ENCODE results near the gene TARS2. TPM values are rescaled to one million over a fixed set of nuclear protein-coding genes. Genes with fewer than 3 reads are reported as not detected.

Gene TARS2
- total RNA-seq, 2 donors from 2014 or later: 19.1 to 30.4 TPM

Small RNA genes within 50 kb of the gene (microRNA-seq; reads per million reads assigned to microRNA genes)
- gene MIR4257 (not detected), gene MIR6878 (not detected)

Other genes with a start within 250 kb of the TARS2 start
- under 1 TPM; 0.22 to 0.29 TPM for gene CA14, start 229.6 kb upstream of the TARS2 start, total RNA-seq
- 100 to 1,000 TPM; 180 to 209 TPM for gene APH1A, start 218.4 kb upstream of the TARS2 start, total RNA-seq
- 1 to 10 TPM; 2.7 to 6.0 TPM for gene C1orf54, start 214.6 kb upstream of the TARS2 start, total RNA-seq
- 1 to 10 TPM in 1 of 2 donors, under 1 TPM in 1; 0.69 to 1.6 TPM for gene CIART, start 204.9 kb upstream of the TARS2 start, total RNA-seq
- gene MRPS21, start 193.6 kb upstream of the TARS2 start, total RNA-seq: 10 to 100 TPM; 42.7 to 68.6 TPM
- 10 to 100 TPM; 43.4 to 47.3 TPM for gene PRPF3, start 165.9 kb upstream of the TARS2 start, total RNA-seq
- gene RPRD2, start 123.3 kb upstream of the TARS2 start, total RNA-seq: 10 to 100 TPM; 27.0 to 28.9 TPM
- gene ECM1, start 20.7 kb downstream of the TARS2 start, total RNA-seq: 10 to 100 TPM in 1 of 2 donors, 1 to 10 TPM in 1; 6.3 to 10.5 TPM
- not detected for gene FALEC, start 28.3 kb downstream of the TARS2 start, total RNA-seq
- 1 to 10 TPM; 4.9 to 6.3 TPM for gene ADAMTSL4, start 62.0 kb downstream of the TARS2 start, total RNA-seq
- gene MCL1, start 92.2 kb downstream of the TARS2 start, total RNA-seq: 100 to 1,000 TPM; 151 to 285 TPM
- gene ENSA, start 142.2 kb downstream of the TARS2 start, total RNA-seq: 100 to 1,000 TPM; 199 to 227 TPM
- gene GOLPH3L, start 209.7 kb downstream of the TARS2 start, total RNA-seq: 100 to 1,000 TPM in 1 of 2 donors, 10 to 100 TPM in 1; 70.0 to 101 TPM
- 1 to 10 TPM in 1 of 2 donors, not detected in 1; 1.1 TPM for gene HORMAD1, start 233.5 kb downstream of the TARS2 start, total RNA-seq

Measured in colonic mucosa (tissue), 2 donors.